CD4-positive, alpha-beta memory T cell (primary cell): Measurements from ENCODE around the gene AGAP4. TPM values are rescaled to one million over a fixed set of nuclear protein-coding genes. Genes with fewer than 3 reads are reported as not detected.
"Not testable (repeated sequence)": the region's sequence is repeated elsewhere in the genome, so short reads cannot be mapped to it uniquely, and the experiment has no call there.

Source experiments
- CTCF ChIA-PET: fragments of 350-600 bp; sonication (Branson Sonifier 250); formaldehyde crosslinking; loops from one replicate; lab custom pipeline; 2021; ENCODE audit warnings: inconsistent platforms; ENCODE audit not compliant: partially characterized antibody; lab: Charles Lee
- POLR2A ChIA-PET: fragments of 350-600 bp; sonication (Branson Sonifier 250); formaldehyde crosslinking; loops from one replicate; lab custom pipeline; 2021; ENCODE audit not compliant: partially characterized antibody; lab: Charles Lee
- DNase-seq, 5 donors: peaks; one replicate each; pipeline versions ENCODE4 v3.0.0 to v3.0.0-alpha.2; 2020 to 2022; ENCODE audit warnings: mixed read lengths in 1 of 5
- H3K27ac ChIP-seq: one replicate; pipeline ENCODE4 v1.7.0; 2013; ENCODE audit warnings: low read depth, low read length
- H3K27me3 ChIP-seq: 2 replicates; pipeline ENCODE4 v1.7.0; 2013; ENCODE audit warnings: mild to moderate bottlenecking, low read length, moderate library complexity; ENCODE audit not compliant: insufficient read depth
- H3K36me3 ChIP-seq: 2 replicates; pipeline ENCODE4 v1.7.0; 2013; ENCODE audit warnings: mild to moderate bottlenecking, low read length, moderate library complexity; ENCODE audit not compliant: insufficient read depth
- H3K4me1 ChIP-seq: 2 replicates; pipeline ENCODE4 v1.7.0; 2013; ENCODE audit warnings: mild to moderate bottlenecking, low read length, moderate library complexity; ENCODE audit not compliant: insufficient read depth
- H3K4me3 ChIP-seq, 2 donors: one replicate each; pipeline ENCODE4 v1.7.0; 2013; ENCODE audit warnings: low read length in 2 of 2, mild to moderate bottlenecking in 1 of 2
- H3K9me3 ChIP-seq, 2 donors: one replicate each; pipeline ENCODE4 v1.7.0; 2013; ENCODE audit warnings: low read length in 2 of 2, control low read depth in 1 of 2; ENCODE audit not compliant: control insufficient read depth in 1 of 2
- H3K27ac Mint-ChIP-seq, 7 donors: one replicate each; pipeline ENCODE4 v1.8.0; 2020 to 2021; ENCODE audit warnings: mixed read lengths in 7 of 7, mild to moderate bottlenecking in 6 of 7, inconsistent platforms in 3 of 7, moderate library complexity in 3 of 7
- H3K27me3 Mint-ChIP-seq, 2 donors: one replicate each; pipeline ENCODE4 v1.8.0; 2020 to 2021; ENCODE audit warnings: mixed read lengths in 2 of 2
- H3K36me3 Mint-ChIP-seq, 2 donors: one replicate each; pipeline ENCODE4 v1.8.0; 2020 to 2021; ENCODE audit warnings: mixed read lengths in 2 of 2, inconsistent platforms in 1 of 2, mild to moderate bottlenecking in 1 of 2
- H3K4me1 Mint-ChIP-seq, 4 donors: one replicate each; pipeline ENCODE4 v1.8.0; 2020 to 2021; ENCODE audit warnings: mixed read lengths in 4 of 4, mild to moderate bottlenecking in 1 of 4
- H3K4me3 Mint-ChIP-seq, 8 donors: one replicate each; pipeline ENCODE4 v1.8.0; 2020 to 2021; ENCODE audit warnings: mixed read lengths in 8 of 8, mild to moderate bottlenecking in 7 of 8, moderate library complexity in 6 of 8, inconsistent platforms in 3 of 8
- H3K9me3 Mint-ChIP-seq, 8 donors: one replicate each; pipeline ENCODE4 v1.8.0; 2020 to 2021; ENCODE audit warnings: mixed read lengths in 8 of 8, mild to moderate bottlenecking in 5 of 8, inconsistent platforms in 3 of 8, moderate library complexity in 1 of 8
- intact Hi-C: fragments of 100-400 bp; cut with micrococcal nuclease; formaldehyde crosslinking; loops from one replicate; pipeline ENCODE4 v1.15.1; 2023
- polyA plus RNA-seq, 2 donors: library from polyadenylated mRNA; unstranded; fragments of 300-500 nt; fragmentation: Illumina TruSeq; gene quantifications; one replicate each; pipeline ENCODE4 v1.2.3, GENCODE V29; 2021
- total RNA-seq, 2 experiments: library from RNA; stranded (reverse); gene quantifications; one replicate each; pipeline ENCODE4 v1.2.3, GENCODE V29; 2021

The AGAP4 gene
- total and polyA plus RNA-seq, 4 experiments from 2014 or later = 0.12 to 35.4 (median 16.3) TPM

- H3K27ac Mint-ChIP-seq, H3K4me1 ChIP-seq, POLR2A ChIA-PET, H3K36me3 ChIP-seq, H3K27ac ChIP-seq, H3K9me3 Mint-ChIP-seq, H3K27me3 ChIP-seq, intact Hi-C loops, DNase-seq, H3K36me3 Mint-ChIP-seq, H3K27me3 Mint-ChIP-seq, H3K9me3 ChIP-seq, H3K4me3 Mint-ChIP-seq, H3K4me1 Mint-ChIP-seq, H3K4me3 ChIP-seq, CTCF ChIA-PET: not testable (repeated sequence)
Measured at GRCh38 chr10:45812959-45813358, 34.3 kb downstream of the AGAP4 start.

- ChIA-PET CTCF (no interaction called here), POLR2A (interaction anchor here (0.6 kb wide), 1 partner anchor 867 kb away, joined by 3 read pairs; no protein-coding TSS in a partner anchor)
- Histone ChIP-seq H3K4me3 (no peak overlapping the region), H3K4me1 (no peaks in the 10 kb centered on the region), H3K9me3 (no peaks in the 10 kb centered on the region), H3K36me3 (no peaks in the 10 kb centered on the region), H3K27ac (no peak overlapping the region), H3K27me3 (no peaks in the 10 kb centered on the region)
- Mint-ChIP-seq H3K27ac (no peak overlapping the region), H3K4me1 (no peaks in the 10 kb centered on the region), H3K9me3 (no peaks in the 10 kb centered on the region), H3K36me3 (no peaks in the 10 kb centered on the region), H3K4me3 (no peak overlapping the region), H3K27me3 (peaks cover 0 to 7% of the 10 kb centered on the region in 2 donors)
- no peak for DNase-seq
- intact Hi-C loops = no loop called here
Measured at GRCh38 chr10:45811075-45811474, 36.2 kb downstream of the AGAP4 start.

GRCh38 chr10:45809837-45810236, 37.5 kb downstream of the AGAP4 start:
- Histone ChIP-seq H3K36me3 (no peaks in the 10 kb centered on the region), H3K9me3 (no peaks in the 10 kb centered on the region), H3K4me3 (no peak overlapping the region), H3K4me1 (no peaks in the 10 kb centered on the region), H3K27ac (no peak overlapping the region), H3K27me3 (no peaks in the 10 kb centered on the region)
- no peak overlapping the region for H3K4me3 Mint-ChIP-seq
- no peaks in the 10 kb centered on the region for H3K4me1 Mint-ChIP-seq
- intact Hi-C loops = no loop called here
- DNase-seq = no peak
- POLR2A ChIA-PET = no interaction called here
- H3K36me3 Mint-ChIP-seq = no peaks in the 10 kb centered on the region
- H3K27me3 Mint-ChIP-seq = peaks cover 0 to 7% of the 10 kb centered on the region in 2 donors
- H3K27ac Mint-ChIP-seq = no peak overlapping the region
- CTCF ChIA-PET = no interaction called here
- H3K9me3 Mint-ChIP-seq = no peaks in the 10 kb centered on the region

GRCh38 chr10:45804996-45805395, 42.3 kb downstream of the AGAP4 start:
- H3K4me3 ChIP-seq, H3K36me3 Mint-ChIP-seq, POLR2A ChIA-PET, H3K36me3 ChIP-seq, H3K27me3 ChIP-seq, CTCF ChIA-PET, H3K27ac Mint-ChIP-seq, H3K27ac ChIP-seq, H3K4me1 ChIP-seq, H3K9me3 ChIP-seq, intact Hi-C loops, DNase-seq, H3K4me3 Mint-ChIP-seq, H3K27me3 Mint-ChIP-seq, H3K4me1 Mint-ChIP-seq, H3K9me3 Mint-ChIP-seq: not testable (repeated sequence)

- H3K4me3 Mint-ChIP-seq, H3K4me3 ChIP-seq, H3K27ac Mint-ChIP-seq, H3K36me3 ChIP-seq, CTCF ChIA-PET, H3K9me3 Mint-ChIP-seq, DNase-seq, intact Hi-C loops, H3K4me1 Mint-ChIP-seq, H3K27me3 Mint-ChIP-seq, POLR2A ChIA-PET, H3K4me1 ChIP-seq, H3K9me3 ChIP-seq, H3K27me3 ChIP-seq, H3K27ac ChIP-seq, H3K36me3 Mint-ChIP-seq: not testable (repeated sequence)
Measured at GRCh38 chr10:45803060-45804010, 44.0 kb downstream of the AGAP4 start.

- H3K36me3 ChIP-seq, POLR2A ChIA-PET, H3K4me3 ChIP-seq, H3K4me1 ChIP-seq, H3K9me3 ChIP-seq, H3K4me3 Mint-ChIP-seq, intact Hi-C loops, H3K27ac Mint-ChIP-seq, H3K27me3 Mint-ChIP-seq, H3K4me1 Mint-ChIP-seq, CTCF ChIA-PET, H3K9me3 Mint-ChIP-seq, H3K27me3 ChIP-seq, DNase-seq, H3K27ac ChIP-seq: not testable (repeated sequence)
- H3K36me3 Mint-ChIP-seq = peaks cover 33 to 35% of the 10 kb centered on the region in 2 donors
Measured at GRCh38 chr10:45794761-45795160, 52.5 kb downstream of the AGAP4 start.

GRCh38 chr10:45790694-45791426, 56.4 kb downstream of the AGAP4 start:
- peaks cover 39 to 52% of the 10 kb centered on the region in 2 donors for H3K36me3 Mint-ChIP-seq
- H3K36me3 ChIP-seq, H3K4me1 Mint-ChIP-seq, H3K27ac ChIP-seq, H3K27me3 ChIP-seq, H3K27me3 Mint-ChIP-seq, POLR2A ChIA-PET, H3K4me1 ChIP-seq, intact Hi-C loops, H3K4me3 ChIP-seq, DNase-seq, H3K4me3 Mint-ChIP-seq, CTCF ChIA-PET, H3K9me3 ChIP-seq, H3K27ac Mint-ChIP-seq, H3K9me3 Mint-ChIP-seq: not testable (repeated sequence)
